Sigmoid colon (tissue), 4 donors: ENCODE measurements around the gene CFAP161.

Source experiments
- CTCF ChIP-seq, 4 experiments: fragments of 450-650 bp in 3 of 4; fragments of 200-600 bp in 1 of 4; IDR thresholded peaks; one replicate each; pipeline ENCODE4 v1.5.1; 2016 to 2019; ENCODE audit warnings: antibody characterized with exemption in 4 of 4, mild to moderate bottlenecking in 3 of 4, moderate library complexity in 2 of 4
- EP300 ChIP-seq, 4 donors: sonication (generic); formaldehyde crosslinking; IDR thresholded peaks; one replicate each; pipeline ENCODE4 v1.6.1; 2017; ENCODE audit warnings: antibody characterized with exemption in 4 of 4
- POLR2A ChIP-seq, 2 donors: fragments of 450-650 bp; IDR thresholded peaks; one replicate each; pipeline ENCODE4 v1.6.1; 2016; ENCODE audit warnings: antibody characterized with exemption in 2 of 2, mild to moderate bottlenecking in 2 of 2, moderate library complexity in 2 of 2
- POLR2AphosphoS5 ChIP-seq, 4 donors: sonication (generic); formaldehyde crosslinking; IDR thresholded peaks; one replicate each; pipeline ENCODE4 v1.6.1; 2017; ENCODE audit warnings: antibody characterized with exemption in 4 of 4

GRCh38 chr15:81133782-81134461 lies at the start of gene CFAP161:
- TF ChIP-seq CTCF (IDR thresholded peaks at IDR 0.05) (no peak), POLR2A (IDR thresholded peaks at IDR 0.05) (no peak), POLR2AphosphoS5 (IDR thresholded peaks at IDR 0.05) (no peak), EP300 (IDR thresholded peaks at IDR 0.05) (no peak)
